ENCODE results near the gene SIMC1.

GRCh38 chr5:176203086-176203485 is 35.1 kb upstream of the SIMC1 start:
- TF ChIP-seq POLR2AphosphoS5 (IDR thresholded peaks at IDR 0.05; ENCODE audit: low read depth, low read length) (no peak), CTCF (IDR thresholded peaks at IDR 0.05) (no peak), SIN3A (IDR thresholded peaks at IDR 0.05; ENCODE audit: borderline replicate concordance, insufficient read depth, low read depth, low read length) (no peak), REST (IDR thresholded peaks at IDR 0.05; ENCODE audit: insufficient read depth in 1 of 2, low read depth in 2 of 2, low read length in 1 of 2) (no peak)

All from Panc1 (cell line).